Right cardiac atrium (tissue), 5 donors: Measurements from ENCODE around the gene KCNB1. TPM values are rescaled to one million over a fixed set of nuclear protein-coding genes. Genes with fewer than 3 reads are reported as not detected.

Source experiments
- ATAC-seq, 2 donors: fragments of 200-7000 bp; cut with Tn5 transposase; one replicate each; pipeline versions ENCODE4 v1.8.0 to v1.9.1; 2020; ENCODE audit warnings: moderate library complexity in 2 of 2, mild to moderate bottlenecking in 1 of 2
- DNase-seq, 3 donors: peaks; one replicate each; pipeline ENCODE4 v3.0.0-alpha.2; 2020
- H3K27ac ChIP-seq: one replicate; pipeline ENCODE4 v1.5.1; 2013; ENCODE audit warnings: mild to moderate bottlenecking, low read length, control low read depth, moderate library complexity
- H3K27me3 ChIP-seq: one replicate; pipeline ENCODE4 v1.6.1; 2013; ENCODE audit not compliant: control insufficient read depth, insufficient read depth
- H3K4me1 ChIP-seq: one replicate; pipeline ENCODE4 v1.6.1; 2013; ENCODE audit warnings: low read length; ENCODE audit not compliant: control insufficient read depth, insufficient read depth
- H3K4me3 ChIP-seq: one replicate; pipeline ENCODE4 v1.5.1; 2013; ENCODE audit warnings: low read length, control low read depth
- H3K9me3 ChIP-seq: one replicate; pipeline ENCODE4 v1.6.1; 2013; ENCODE audit warnings: low read length; ENCODE audit not compliant: control insufficient read depth
- WGBS: extraction: QIAGEN DNeasy Blood & Tissue Kit; methylation state at CpG from one replicate; pipeline ENCODE4 v1.1.7; 2013; 5-methylcytosine and 5-hydroxymethylcytosine counted together
- intact Hi-C, 4 donors: fragments of 100-400 bp; cut with DNase I; formaldehyde crosslinking; loops; one replicate each; pipeline versions ENCODE4 v1.11.0 to v1.14.0; 2022 to 2023
- polyA plus RNA-seq: library from polyadenylated mRNA; stranded (reverse); fragments of 200-250 nt; gene quantifications from one replicate; pipeline ENCODE4 v1.2.3, GENCODE V29; 2013
- total RNA-seq, 4 donors: library from RNA; stranded (reverse); fragmentation: NEBNext Ultra II Directional; extraction: Animal tissue kit (Norgen Biotek cat#: 25700); gene quantifications; one replicate each; pipeline ENCODE4 v1.2.1, GENCODE V29; 2021
- donor health status: healthy with polysubstance abuse.
- donor health status: DM: no; HTN: yes; CAD: no.
- donor health status: DM: no; HTN: no; CAD: no.
- donor health status: DM: no; HTN: yes; CAD: no; lungs with severe emphysema.
- donor health status: DM: yes; HTN: yes; CAD: no.

The KCNB1 gene
- total and polyA plus RNA-seq, 5 donors = 0.35 to 1.6 (median 0.66) TPM

DNA sequence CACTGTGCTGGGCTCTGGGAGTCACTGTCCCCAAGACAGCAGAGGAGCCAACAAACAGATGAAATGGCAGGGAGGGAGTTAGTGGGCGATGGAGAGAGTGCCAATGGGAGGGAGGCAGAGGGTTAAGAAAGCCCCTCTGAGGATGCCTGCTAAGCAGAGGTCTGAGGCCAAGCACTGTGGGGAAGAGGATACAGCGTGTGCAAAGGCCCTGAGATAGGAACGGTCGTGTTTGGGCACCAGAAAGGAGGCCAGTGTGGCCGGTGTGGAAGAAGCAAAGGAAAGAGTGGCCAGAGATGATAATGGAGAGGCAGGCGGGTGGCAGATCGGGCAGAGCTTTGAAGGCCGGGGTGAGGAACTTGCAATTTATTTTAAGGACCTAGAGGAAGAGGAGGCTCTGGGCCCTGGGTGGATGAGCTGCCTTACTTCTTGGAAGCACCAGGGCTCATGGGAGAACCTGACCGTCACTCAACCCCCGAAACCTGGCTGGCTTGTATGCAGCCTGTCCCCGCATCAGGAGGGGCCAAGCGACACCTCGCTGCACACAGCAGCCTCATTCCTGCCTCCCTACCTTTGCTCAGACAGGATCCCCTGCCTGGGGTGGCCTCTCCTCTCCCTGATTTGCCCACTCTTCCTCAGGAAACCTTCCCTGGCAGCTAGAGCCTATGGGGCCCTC is 73.0 kb downstream of the KCNB1 start:
- intact Hi-C loops = no loop called here

DNA sequence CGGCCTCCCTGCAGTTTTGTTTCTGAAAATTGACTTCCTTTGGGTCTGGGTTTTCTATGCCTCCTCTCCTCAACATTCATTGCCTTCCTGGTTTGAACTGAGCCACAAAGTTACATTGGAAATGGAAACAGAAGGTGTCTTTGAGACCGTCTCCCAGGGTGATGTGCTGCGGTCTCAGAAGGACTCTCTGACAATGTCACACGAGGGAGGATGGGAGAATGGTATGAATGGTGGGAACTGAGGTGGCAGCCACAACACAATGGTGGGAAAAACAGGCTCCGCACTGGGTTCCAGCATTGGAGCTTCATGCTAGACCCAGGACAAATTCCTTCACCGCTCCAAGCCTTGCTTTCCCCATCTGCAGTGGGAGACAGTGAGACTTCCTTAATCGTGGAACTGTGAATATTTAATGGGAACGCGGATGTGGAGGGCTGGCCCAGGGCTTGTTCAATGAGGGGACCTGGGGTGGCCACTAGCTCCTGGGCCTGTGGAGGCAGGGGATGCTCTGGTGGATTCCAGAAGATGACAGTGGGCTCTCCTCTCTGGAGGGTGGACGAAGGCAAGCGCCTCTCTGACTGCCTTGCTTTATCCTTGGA is 73.9 kb downstream of the KCNB1 start:
- Histone ChIP-seq H3K9me3 (no peaks in the 10 kb centered on the region), H3K4me3 (no peak overlapping the region), H3K4me1 (peaks cover 3% of the 10 kb centered on the region), H3K27ac (no peak overlapping the region), H3K27me3 (no peaks in the 10 kb centered on the region)
- DNase-seq = no peak
- 93% methylated on average over 11 of the region's 11 CpGs for WGBS
- no peak for ATAC-seq
- intact Hi-C loops = no loop called here

More for the DNA sequence above, 73.0 kb downstream of the KCNB1 start:
- Histone ChIP-seq H3K27me3 (no peaks in the 10 kb centered on the region), H3K4me3 (no peak overlapping the region), H3K9me3 (no peaks in the 10 kb centered on the region), H3K27ac (no peak overlapping the region), H3K4me1 (peaks cover 3% of the 10 kb centered on the region)
- ATAC-seq (no peak), DNase-seq (no peak)
- 95% methylated on average over 13 of the region's 13 CpGs for WGBS

DNA sequence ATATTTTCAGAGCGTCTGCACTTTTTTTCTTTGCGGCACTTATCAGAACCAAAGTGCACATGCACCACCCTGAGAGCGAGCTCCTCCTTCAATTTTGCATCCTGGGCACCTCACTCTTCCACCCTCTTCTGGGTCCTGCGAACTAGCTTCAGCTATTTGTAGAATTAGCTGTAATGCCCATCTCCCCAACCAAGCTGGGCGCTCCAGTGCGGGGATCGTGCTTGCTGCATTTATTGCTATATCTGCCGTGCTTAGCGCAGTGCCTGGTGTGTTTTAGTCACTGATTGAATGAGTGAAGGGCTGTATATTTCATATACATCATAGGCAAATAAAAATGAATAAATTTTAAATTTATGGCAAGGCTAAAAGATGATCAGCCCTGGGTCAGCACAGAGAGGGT is 75.8 kb downstream of the KCNB1 start:
- peaks cover 3% of the 10 kb centered on the region for H3K4me1 ChIP-seq
- no peak overlapping the region for H3K27ac ChIP-seq
- no peaks in the 10 kb centered on the region for H3K9me3 ChIP-seq
- intact Hi-C loops = no loop called here
- ATAC-seq (no peak), DNase-seq (no peak)
- H3K27me3 ChIP-seq = no peaks in the 10 kb centered on the region
- 91% methylated on average over 9 of the region's 9 CpGs for WGBS
- no peak overlapping the region for H3K4me3 ChIP-seq

DNA sequence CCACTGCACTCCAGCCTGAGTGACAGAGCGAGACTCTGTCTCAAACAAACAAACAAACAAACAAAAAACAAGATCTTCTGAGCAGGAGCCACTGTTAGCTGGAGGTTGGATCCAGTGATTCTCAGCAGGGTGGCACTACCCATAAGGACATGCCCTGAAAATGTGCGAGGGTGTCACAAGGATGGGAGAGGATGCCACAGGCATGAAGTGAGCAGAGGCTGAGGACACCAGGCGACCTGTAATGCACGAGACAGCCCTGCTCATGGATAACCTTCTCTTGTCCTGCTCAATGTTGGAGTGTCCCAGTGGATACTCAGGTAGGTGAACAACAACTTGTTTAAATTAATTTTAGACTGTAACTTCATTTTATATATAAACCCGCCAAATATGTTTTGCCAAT is 76.8 kb downstream of the KCNB1 start:
- ATAC-seq (no peak), DNase-seq (no peak)
- Histone ChIP-seq H3K9me3 (no peaks in the 10 kb centered on the region), H3K4me1 (peaks cover 6% of the 10 kb centered on the region), H3K27me3 (no peaks in the 10 kb centered on the region), H3K4me3 (no peak overlapping the region), H3K27ac (no peak overlapping the region)
- intact Hi-C loops = no loop called here
- WGBS = 89% methylated on average over 5 of the region's 5 CpGs

DNA sequence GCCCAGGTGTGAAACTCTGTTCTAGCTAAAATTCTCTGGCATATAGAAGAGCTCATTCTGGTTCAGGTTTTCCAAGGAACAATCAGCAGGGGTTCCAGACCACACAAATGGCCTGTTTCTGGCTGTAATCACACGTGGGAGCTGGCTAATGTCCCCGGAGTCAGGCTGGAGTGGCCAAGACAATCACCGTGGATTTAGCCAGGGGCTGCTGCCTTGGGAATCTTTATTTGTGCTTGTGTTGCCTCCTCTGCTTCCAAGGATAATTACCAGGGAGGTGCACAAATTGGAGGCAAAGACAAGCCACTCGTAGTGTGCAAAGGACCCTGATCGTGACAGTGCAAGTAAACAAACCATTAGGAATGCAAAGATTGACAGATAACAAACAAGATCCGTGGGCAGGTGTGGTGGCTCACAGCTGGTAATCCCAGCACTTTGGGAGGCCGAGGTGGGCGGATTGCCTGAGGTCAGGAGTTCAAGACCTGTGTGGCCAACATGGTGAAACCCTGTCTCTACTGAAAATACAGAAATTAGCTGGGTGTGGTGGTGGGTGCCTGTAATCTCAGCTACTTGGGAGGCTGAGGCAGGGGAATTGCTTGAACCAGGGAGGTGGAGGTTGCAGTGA is 77.3 kb downstream of the KCNB1 start:
- DNase-seq (no peak), ATAC-seq (no peak)
- no peak overlapping the region for H3K27ac ChIP-seq
- intact Hi-C loops = no loop called here
- 36% methylated on average over 8 of the region's 8 CpGs for WGBS
- H3K27me3 ChIP-seq = no peaks in the 10 kb centered on the region
- H3K4me1 ChIP-seq = peaks cover 12% of the 10 kb centered on the region
- no peaks in the 10 kb centered on the region for H3K9me3 ChIP-seq
- H3K4me3 ChIP-seq = no peak overlapping the region

DNA sequence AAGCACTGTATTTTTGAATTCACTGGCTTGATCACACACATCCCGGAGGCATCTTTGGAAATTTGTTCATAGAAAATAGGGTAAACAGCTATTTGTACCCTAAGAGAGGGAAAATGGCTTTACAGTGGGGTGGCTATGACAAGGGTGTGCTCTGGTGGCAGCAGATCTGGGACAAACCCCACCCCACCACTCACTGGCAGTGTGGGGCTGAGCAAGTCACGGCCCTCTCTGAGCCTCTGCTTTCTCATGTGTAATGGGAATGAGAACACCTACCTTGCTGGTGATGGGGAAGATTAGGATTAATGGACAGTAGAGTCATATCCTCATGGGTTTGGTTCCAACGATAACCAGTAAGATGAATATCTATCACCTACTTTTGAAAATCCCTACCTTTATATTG is 78.0 kb downstream of the KCNB1 start:
- H3K9me3 ChIP-seq = no peaks in the 10 kb centered on the region
- DNase-seq = no peak
- no peaks in the 10 kb centered on the region for H3K27me3 ChIP-seq
- H3K27ac ChIP-seq = no peak overlapping the region
- ATAC-seq = no peak
- H3K4me3 ChIP-seq = no peak overlapping the region
- 90% methylated on average over 3 of the region's 3 CpGs for WGBS
- peaks cover 9% of the 10 kb centered on the region for H3K4me1 ChIP-seq
- intact Hi-C loops = no loop called here

DNA sequence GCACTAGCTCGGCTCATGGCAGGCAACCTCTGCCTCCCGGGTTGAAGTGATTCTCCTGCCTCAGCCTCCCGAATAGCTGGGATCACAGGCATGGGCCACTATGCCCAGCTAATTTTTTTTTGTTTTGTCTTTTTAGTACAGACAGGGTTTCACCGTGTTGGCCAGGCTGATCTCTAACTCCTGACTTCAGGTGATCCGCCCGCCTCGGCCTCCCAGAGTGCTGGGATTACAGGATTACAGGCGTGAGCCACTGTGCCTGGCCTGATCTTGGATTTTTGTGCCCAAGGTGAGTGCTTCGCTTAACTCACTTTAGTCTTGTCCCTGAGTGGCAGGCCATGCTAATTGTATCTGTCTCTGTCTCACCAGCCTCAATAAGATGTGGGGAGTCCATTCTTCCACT is 78.6 kb downstream of the KCNB1 start:
- DNase-seq (no peak), ATAC-seq (no peak)
- no peaks in the 10 kb centered on the region for H3K9me3 ChIP-seq
- H3K4me3 ChIP-seq = no peak overlapping the region
- no peak overlapping the region for H3K27ac ChIP-seq
- intact Hi-C loops = no loop called here
- no peaks in the 10 kb centered on the region for H3K27me3 ChIP-seq
- WGBS = 93% methylated on average over 9 of the region's 9 CpGs
- peaks cover 9% of the 10 kb centered on the region for H3K4me1 ChIP-seq

DNA sequence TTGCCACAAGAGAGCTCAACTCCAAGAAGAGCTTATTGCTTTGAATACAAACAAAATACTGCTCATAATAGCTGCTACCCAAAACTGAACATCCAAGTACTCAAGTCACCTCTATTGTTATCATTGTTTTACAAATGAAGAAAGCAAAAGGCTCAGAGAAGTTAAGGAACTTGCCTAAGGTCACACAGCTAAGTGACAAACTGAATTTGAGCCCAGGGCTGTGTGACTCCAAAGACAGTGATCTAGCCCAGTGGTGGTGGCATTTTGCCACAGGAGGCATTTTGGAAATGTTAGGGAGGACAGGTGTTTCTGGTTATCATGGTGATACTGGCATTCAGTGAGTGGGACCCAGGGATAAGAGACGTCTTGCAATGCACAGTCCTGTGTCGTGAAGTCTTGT is 79.5 kb downstream of the KCNB1 start:
- DNase-seq (no peak), ATAC-seq (no peak)
- Histone ChIP-seq H3K4me3 (no peak overlapping the region), H3K27me3 (no peaks in the 10 kb centered on the region), H3K4me1 (peaks cover 9% of the 10 kb centered on the region), H3K9me3 (no peaks in the 10 kb centered on the region), H3K27ac (no peak overlapping the region)
- 90% methylated on average over 2 of the region's 2 CpGs for WGBS
- intact Hi-C loops = no loop called here

DNA sequence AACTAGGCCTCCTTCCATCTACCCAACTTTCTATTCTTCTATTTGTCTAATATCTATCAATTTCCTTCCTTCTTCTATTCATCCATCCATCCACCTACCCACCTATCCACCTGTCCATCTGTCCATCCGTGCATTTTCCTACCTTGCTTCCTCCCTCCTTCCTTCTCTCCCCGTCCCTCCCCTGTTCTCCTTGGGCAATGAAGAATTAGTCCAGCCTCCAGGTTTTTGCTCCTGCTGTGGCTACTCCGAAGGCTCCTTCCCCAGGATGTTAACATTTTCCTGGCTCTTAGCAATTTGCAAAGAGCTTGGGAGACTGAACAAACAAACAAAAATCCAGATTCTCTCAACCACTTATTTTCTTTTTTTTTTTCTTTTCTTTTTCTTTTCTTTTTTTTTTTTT is 81.6 kb downstream of the KCNB1 start:
- Histone ChIP-seq H3K9me3 (no peaks in the 10 kb centered on the region), H3K4me1 (peaks cover 9% of the 10 kb centered on the region), H3K27me3 (no peaks in the 10 kb centered on the region), H3K27ac (peak overlapping the region; percentile 94), H3K4me3 (no peak overlapping the region)
- intact Hi-C loops = no loop called here
- WGBS = 35% methylated on average over 3 of the region's 3 CpGs
- ATAC-seq (peak; percentile 48 to 63), DNase-seq (no peak)

DNA sequence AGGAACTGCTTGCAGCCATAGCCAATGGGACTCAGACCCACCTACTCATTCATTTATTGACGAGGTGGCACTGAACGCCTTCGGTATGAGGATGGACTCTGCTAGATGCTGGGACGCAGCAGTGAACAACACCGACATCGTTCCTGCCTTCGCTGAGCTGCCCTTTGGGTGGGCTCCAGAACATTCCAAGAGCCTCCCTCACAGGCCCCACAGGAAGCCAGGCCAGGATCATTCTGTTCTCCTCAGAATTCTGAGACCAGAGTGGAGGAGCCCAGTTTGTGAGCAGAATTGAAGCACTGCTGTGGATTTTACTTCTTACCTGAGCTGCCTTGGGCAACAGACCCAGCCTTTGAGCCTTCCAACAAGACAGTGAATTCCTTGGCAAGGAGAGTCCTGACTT is 82.1 kb downstream of the KCNB1 start:
- ATAC-seq (peak; percentile 68 to 72), DNase-seq (peak in 2 of 3 donors; percentile 63 to 78)
- Histone ChIP-seq H3K27me3 (no peaks in the 10 kb centered on the region), H3K27ac (peak overlapping the region; percentile 94), H3K4me3 (no peak overlapping the region), H3K9me3 (no peaks in the 10 kb centered on the region), H3K4me1 (peaks cover 9% of the 10 kb centered on the region)
- intact Hi-C loops = no loop called here
- WGBS = 40% methylated on average over 7 of the region's 7 CpGs

DNA sequence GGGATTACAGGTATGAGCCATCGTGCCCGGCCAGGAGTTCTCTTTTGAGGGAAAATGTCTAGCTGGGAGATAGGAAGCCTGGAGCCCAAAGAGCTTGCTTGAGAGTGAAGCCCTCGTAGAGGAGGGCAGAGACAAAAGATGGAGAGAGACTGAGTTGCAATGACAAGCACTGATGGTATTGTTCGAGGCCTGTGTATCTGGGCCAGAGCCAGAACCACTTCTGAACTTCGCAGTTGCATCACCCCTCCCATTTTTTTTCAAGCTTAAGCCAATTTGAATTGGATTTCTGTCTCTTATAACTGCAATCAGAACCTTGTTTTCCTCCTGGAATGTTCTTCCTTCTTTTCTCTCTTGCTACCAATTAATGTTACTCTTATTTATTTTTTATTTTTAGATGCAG is 83.1 kb downstream of the KCNB1 start:
- peak in 2 of 3 donors; percentile 55 to 72 for DNase-seq
- H3K27ac ChIP-seq = no peak overlapping the region
- no peaks in the 10 kb centered on the region for H3K27me3 ChIP-seq
- WGBS = 38% methylated on average over 5 of the region's 5 CpGs
- intact Hi-C loops = no loop called here
- no peaks in the 10 kb centered on the region for H3K9me3 ChIP-seq
- H3K4me1 ChIP-seq = peaks cover 9% of the 10 kb centered on the region
- ATAC-seq = peak; percentile 36 to 53
- H3K4me3 ChIP-seq = no peak overlapping the region
